ENCODE measurements around the gene TYMP.

The TYMP gene, protein sequence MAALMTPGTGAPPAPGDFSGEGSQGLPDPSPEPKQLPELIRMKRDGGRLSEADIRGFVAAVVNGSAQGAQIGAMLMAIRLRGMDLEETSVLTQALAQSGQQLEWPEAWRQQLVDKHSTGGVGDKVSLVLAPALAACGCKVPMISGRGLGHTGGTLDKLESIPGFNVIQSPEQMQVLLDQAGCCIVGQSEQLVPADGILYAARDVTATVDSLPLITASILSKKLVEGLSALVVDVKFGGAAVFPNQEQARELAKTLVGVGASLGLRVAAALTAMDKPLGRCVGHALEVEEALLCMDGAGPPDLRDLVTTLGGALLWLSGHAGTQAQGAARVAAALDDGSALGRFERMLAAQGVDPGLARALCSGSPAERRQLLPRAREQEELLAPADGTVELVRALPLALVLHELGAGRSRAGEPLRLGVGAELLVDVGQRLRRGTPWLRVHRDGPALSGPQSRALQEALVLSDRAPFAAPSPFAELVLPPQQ

DNA sequence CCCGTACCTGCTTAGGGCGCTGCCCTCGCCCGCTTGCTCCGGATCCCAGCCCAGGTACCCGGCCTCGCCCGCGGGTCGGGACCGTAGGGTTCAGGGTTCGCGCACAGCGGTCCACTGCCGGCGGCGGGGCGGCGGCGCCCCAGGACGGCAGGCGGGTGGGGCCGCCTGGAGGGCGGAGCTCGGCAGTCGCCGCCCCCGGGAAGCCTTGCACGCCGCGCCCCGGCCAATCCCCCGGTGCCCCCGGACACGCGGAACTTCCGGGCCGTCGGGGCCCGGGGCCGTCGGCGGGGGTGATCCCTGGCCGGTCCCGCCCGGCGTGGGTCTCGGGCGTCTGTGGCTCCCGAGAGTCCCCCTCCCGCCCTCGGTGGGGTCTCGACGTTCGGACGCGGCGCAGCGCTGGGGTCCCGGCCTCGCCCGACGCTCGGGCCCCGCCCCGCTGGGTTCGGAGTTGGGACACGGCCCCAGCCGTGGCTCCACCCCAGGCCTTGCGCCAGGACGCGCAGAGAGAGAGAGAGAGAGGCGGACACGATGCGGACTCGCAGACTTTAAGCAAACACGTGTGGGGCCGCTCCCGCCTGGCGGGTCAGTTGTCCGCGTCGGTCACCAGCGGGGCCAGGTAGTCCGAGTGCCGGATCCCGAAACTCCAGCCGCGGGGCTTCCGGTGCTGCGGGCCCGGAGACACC, at the start of gene TYMP:
Gene TYMP, minus strand, starts transcription at position 116 of the 683 bp plus-strand sequence. CDS start 303 bp downstream, outside the sequence.
- no peaks in the 10 kb centered on the region for H3K9me3 ChIP-seq (ENCODE audit: control insufficient read depth, low read depth, low read length)
- no peak within 1 kb of the TSS for H3K27ac ChIP-seq (ENCODE audit: low read length)
- H3K4me3 ChIP-seq (ENCODE audit: low read length) = peak within 1 kb of the TSS; percentile 57

DNA sequence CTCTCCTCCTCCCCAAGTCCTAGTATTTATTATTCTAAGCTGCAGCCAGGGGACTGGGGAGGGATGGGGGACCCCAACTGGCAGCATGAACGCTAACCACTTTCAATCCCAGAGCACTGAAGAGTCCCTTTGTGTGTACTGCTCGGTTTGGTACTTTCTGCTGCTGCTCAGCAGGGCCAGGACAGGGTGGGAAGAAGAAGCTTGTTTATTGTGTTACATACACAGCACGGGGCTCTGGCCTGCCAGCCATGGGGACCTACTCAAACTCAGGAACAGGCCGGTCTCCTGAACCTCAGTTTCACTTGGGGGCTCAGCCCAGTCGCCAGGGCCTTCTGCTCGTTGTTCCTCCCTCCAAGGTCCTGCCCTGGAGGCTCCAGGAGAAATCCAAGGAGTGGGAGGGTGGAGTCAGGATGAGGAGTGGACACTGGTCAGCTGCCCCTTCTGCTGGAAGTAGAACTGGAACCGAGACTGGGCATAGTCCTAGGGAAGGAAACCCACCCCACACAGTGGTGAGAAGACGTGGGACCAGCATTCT, 49.0 kb upstream of the TYMP start:
- Histone ChIP-seq H3K27me3 (ENCODE audit: control insufficient read depth, insufficient read depth, low read length) (no peaks in the 10 kb centered on the region), H3K4me3 (ENCODE audit: low read length) (no peak overlapping the region), H3K9me3 (ENCODE audit: control insufficient read depth, low read depth, low read length) (no peaks in the 10 kb centered on the region), H3K27ac (ENCODE audit: low read length) (no peak overlapping the region), H3K4me1 (ENCODE audit: control insufficient read depth, low read depth, low read length) (peaks cover 5% of the 10 kb centered on the region), H3K9ac (ENCODE audit: low read length) (no peak overlapping the region), H3K36me3 (ENCODE audit: control insufficient read depth, low read depth, low read length) (peaks cover 12% of the 10 kb centered on the region)

More for the DNA sequence above, at the start of gene TYMP:
- Histone ChIP-seq H3K36me3 (ENCODE audit: control insufficient read depth, low read depth, low read length) (no peaks in the 10 kb centered on the region), H3K9ac (ENCODE audit: low read length) (no peak within 1 kb of the TSS), H3K4me1 (ENCODE audit: control insufficient read depth, low read depth, low read length) (peaks cover 6% of the 10 kb centered on the region), H3K27me3 (ENCODE audit: control insufficient read depth, insufficient read depth, low read length) (peaks cover 79% of the 10 kb centered on the region)

DNA sequence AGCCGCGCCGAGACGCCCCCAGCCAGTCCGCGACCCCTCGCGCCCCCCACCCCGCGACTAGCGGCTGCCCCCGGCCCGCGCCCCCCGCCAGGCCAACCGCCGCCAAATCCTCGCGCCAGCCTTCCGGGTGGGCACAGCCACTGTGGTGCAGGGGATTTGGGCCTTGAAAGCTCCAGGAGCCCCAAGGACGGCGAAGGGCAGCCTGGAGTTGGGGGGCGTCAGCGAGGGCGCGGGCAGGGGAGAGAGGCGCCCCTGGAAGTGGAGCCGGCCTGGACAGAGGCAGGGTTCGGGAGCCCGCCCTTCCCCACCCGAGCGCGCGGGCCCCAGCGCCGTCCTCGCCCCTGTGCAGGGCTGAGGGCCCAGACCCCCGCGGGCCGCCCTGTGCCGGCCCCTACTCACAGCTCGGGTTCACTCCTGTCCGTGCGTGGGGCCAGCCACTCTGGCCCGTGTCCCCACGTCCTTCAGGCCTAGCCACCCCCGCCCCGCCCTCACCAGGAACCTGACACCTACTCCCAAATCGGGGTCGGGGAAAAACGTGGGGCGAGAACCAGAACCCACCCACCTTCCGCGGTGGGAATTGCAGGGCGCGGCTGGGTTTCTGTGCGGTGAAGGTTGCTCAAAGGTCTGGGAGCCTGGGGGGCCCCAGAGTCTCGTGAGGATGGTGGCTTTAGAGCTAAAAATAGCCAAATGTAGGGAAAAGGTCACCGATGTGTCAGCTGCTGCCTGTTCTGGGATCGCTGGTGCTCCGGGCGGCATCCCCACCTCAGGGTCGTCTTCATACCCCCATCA, 48.4 kb upstream of the TYMP start, which contains the start of gene CPT1B:
Gene CPT1B, minus strand, starts transcription at position 441 of the 789 bp plus-strand sequence. CDS start 512 bp downstream, outside the sequence.
- Histone ChIP-seq H3K4me3 (ENCODE audit: low read length) (no peak within 1 kb of the TSS), H3K9ac (ENCODE audit: low read length) (no peak within 1 kb of the TSS), H3K36me3 (ENCODE audit: control insufficient read depth, low read depth, low read length) (peaks cover 12% of the 10 kb centered on the region), H3K27ac (ENCODE audit: low read length) (no peak within 1 kb of the TSS), H3K4me1 (ENCODE audit: control insufficient read depth, low read depth, low read length) (no peaks in the 10 kb centered on the region), H3K27me3 (ENCODE audit: control insufficient read depth, insufficient read depth, low read length) (no peaks in the 10 kb centered on the region), H3K9me3 (ENCODE audit: control insufficient read depth, low read depth, low read length) (no peaks in the 10 kb centered on the region)

DNA sequence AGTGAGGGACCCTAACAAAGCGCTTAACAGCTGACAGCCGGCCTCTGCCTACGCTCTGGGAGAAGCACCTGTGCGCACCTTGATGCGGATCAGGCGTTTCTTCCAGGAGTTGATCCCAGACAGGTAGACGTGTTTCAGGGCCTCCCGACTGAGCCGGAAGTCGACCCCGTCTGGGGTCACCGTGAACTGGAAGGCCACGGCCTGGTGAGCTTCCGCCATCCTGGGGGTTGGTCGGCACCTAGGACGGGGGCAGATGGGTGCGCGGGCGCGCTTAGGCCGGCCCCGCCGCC, 47.8 kb upstream of the TYMP start:
- Histone ChIP-seq H3K4me3 (ENCODE audit: low read length) (no peak overlapping the region), H3K4me1 (ENCODE audit: control insufficient read depth, low read depth, low read length) (no peaks in the 10 kb centered on the region), H3K9ac (ENCODE audit: low read length) (no peak overlapping the region), H3K9me3 (ENCODE audit: control insufficient read depth, low read depth, low read length) (no peaks in the 10 kb centered on the region), H3K27me3 (ENCODE audit: control insufficient read depth, insufficient read depth, low read length) (no peaks in the 10 kb centered on the region), H3K36me3 (ENCODE audit: control insufficient read depth, low read depth, low read length) (peaks cover 12% of the 10 kb centered on the region), H3K27ac (ENCODE audit: low read length) (no peak overlapping the region)

DNA sequence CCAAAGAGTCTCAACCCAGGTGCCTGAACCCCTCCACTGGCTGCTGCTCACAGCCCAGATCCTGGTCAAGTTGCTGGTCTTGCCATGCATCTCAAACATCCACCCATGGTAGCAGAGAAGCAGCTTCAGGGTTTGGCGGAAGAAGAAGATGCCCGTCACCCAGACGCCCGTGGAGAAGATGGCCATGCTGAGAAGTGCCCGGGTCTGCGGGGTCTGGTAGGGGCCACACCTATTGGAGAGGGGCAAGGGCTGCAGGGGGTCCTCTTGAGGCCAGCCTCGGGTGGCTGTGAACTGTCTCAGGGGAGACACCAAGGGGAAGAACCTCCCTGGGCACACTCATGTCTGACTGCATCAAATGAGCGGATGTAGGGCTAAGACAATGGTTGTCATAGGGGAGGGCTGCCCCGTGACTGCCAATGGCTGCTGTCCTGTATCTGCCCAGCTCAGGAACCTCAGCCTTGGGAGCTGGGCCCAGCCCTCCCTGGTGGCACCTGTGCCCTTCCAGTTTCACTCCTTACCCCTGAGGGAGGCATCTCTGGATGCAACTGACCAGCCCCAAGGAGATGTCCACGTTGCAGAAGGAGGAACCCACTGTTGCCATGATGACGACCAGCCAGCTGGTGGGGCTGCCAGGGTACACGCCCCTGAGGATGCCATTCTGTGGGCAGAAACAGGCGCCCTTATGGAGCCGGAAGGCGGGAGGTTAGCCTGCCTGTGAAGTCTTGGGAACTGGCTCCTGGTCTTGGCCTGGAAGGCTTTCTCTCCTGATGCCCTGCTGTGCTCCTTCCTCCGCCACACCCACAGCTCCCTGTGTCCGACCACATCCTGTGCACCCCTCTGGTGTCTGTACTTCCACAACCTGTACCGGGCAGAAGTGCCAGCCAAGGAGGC, 47.2 kb upstream of the TYMP start:
- no peaks in the 10 kb centered on the region for H3K9me3 ChIP-seq (ENCODE audit: control insufficient read depth, low read depth, low read length)
- no peaks in the 10 kb centered on the region for H3K4me1 ChIP-seq (ENCODE audit: control insufficient read depth, low read depth, low read length)
- H3K27ac ChIP-seq (ENCODE audit: low read length) = no peak overlapping the region
- H3K9ac ChIP-seq (ENCODE audit: low read length) = no peak overlapping the region
- H3K27me3 ChIP-seq (ENCODE audit: control insufficient read depth, insufficient read depth, low read length) = no peaks in the 10 kb centered on the region
- peaks cover 14% of the 10 kb centered on the region for H3K36me3 ChIP-seq (ENCODE audit: control insufficient read depth, low read depth, low read length)
- H3K4me3 ChIP-seq (ENCODE audit: low read length) = no peak overlapping the region

DNA sequence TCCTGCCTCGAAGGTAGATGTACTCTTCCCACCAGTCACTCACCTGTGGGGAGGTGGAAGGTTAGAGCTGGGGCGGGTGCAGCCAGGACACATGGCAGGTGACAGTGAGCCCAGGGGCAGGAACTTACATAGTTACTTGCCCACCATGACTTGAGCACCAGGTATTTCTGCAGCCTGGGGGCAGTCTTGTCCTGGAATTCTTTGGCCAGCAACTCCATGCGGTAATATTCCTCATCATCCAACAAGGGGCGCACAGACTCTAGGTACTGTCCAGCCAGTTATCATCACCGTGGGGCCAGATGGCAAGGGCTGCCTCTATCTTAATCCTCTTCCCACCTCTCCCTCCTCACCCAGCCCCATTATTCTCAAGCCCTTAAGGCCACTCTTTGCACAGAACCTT, 46.3 kb upstream of the TYMP start:
- Histone ChIP-seq H3K36me3 (ENCODE audit: control insufficient read depth, low read depth, low read length) (peaks cover 24% of the 10 kb centered on the region), H3K4me1 (ENCODE audit: control insufficient read depth, low read depth, low read length) (no peaks in the 10 kb centered on the region), H3K27me3 (ENCODE audit: control insufficient read depth, insufficient read depth, low read length) (no peaks in the 10 kb centered on the region)

DNA sequence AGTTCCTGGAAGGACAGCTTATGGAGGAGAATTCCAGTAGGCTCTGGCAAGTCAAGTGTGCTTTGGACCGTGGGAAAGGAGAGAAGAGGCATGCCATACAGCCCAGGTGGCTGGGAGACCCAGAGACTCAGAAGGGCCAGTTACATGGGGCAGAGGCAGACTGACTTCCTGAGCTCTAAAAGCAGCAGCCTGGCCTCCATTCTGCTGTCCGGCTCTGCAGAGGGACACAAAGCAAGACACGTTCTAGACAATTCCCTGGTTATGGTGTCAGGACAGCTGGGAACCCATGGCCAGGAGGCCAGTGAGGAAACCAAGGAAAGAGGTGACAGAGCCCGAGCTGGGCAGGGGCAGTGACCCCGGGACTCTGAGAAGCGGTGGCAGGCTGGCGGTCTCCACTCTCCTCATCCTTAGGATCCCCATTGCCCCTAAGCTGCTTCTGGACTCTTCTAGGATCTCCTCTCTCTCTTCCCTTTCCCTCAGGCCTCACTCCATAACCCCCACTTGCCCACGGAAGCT, 45.7 kb upstream of the TYMP start:
- peaks cover 29% of the 10 kb centered on the region for H3K36me3 ChIP-seq (ENCODE audit: control insufficient read depth, low read depth, low read length)
- H3K27me3 ChIP-seq (ENCODE audit: control insufficient read depth, insufficient read depth, low read length) = no peaks in the 10 kb centered on the region
- H3K4me3 ChIP-seq (ENCODE audit: low read length) = no peak overlapping the region
- no peak overlapping the region for H3K9ac ChIP-seq (ENCODE audit: low read length)
- H3K9me3 ChIP-seq (ENCODE audit: control insufficient read depth, low read depth, low read length) = no peaks in the 10 kb centered on the region
- no peaks in the 10 kb centered on the region for H3K4me1 ChIP-seq (ENCODE audit: control insufficient read depth, low read depth, low read length)
- H3K27ac ChIP-seq (ENCODE audit: low read length) = no peak overlapping the region

More for the DNA sequence above, 46.3 kb upstream of the TYMP start:
- H3K4me3 ChIP-seq (ENCODE audit: low read length) = no peak overlapping the region
- no peak overlapping the region for H3K27ac ChIP-seq (ENCODE audit: low read length)
- H3K9me3 ChIP-seq (ENCODE audit: control insufficient read depth, low read depth, low read length) = no peaks in the 10 kb centered on the region
- no peak overlapping the region for H3K9ac ChIP-seq (ENCODE audit: low read length)

DNA sequence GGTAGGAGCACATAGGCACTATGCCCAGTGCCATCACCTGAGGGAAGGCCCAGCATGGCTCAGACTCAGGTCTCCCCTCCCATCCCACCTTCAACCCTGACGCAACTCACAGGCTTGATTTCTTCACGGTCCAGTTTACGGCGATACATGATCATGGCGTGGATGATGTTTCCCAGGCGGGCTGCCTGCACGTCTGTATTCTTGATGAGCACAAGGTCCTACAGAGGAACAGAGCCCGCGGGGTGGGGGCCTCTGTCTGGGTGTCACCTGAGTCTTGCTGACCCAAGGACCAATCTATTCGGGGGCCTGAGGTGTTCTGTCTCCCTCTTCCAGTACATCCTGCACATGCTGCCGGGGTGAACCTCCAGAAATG, 44.6 kb upstream of the TYMP start:
- Histone ChIP-seq H3K27me3 (ENCODE audit: control insufficient read depth, insufficient read depth, low read length) (no peaks in the 10 kb centered on the region), H3K9me3 (ENCODE audit: control insufficient read depth, low read depth, low read length) (no peaks in the 10 kb centered on the region), H3K4me3 (ENCODE audit: low read length) (no peak overlapping the region), H3K9ac (ENCODE audit: low read length) (no peak overlapping the region), H3K4me1 (ENCODE audit: control insufficient read depth, low read depth, low read length) (no peaks in the 10 kb centered on the region), H3K36me3 (ENCODE audit: control insufficient read depth, low read depth, low read length) (peaks cover 36% of the 10 kb centered on the region), H3K27ac (ENCODE audit: low read length) (no peak overlapping the region)

DNA sequence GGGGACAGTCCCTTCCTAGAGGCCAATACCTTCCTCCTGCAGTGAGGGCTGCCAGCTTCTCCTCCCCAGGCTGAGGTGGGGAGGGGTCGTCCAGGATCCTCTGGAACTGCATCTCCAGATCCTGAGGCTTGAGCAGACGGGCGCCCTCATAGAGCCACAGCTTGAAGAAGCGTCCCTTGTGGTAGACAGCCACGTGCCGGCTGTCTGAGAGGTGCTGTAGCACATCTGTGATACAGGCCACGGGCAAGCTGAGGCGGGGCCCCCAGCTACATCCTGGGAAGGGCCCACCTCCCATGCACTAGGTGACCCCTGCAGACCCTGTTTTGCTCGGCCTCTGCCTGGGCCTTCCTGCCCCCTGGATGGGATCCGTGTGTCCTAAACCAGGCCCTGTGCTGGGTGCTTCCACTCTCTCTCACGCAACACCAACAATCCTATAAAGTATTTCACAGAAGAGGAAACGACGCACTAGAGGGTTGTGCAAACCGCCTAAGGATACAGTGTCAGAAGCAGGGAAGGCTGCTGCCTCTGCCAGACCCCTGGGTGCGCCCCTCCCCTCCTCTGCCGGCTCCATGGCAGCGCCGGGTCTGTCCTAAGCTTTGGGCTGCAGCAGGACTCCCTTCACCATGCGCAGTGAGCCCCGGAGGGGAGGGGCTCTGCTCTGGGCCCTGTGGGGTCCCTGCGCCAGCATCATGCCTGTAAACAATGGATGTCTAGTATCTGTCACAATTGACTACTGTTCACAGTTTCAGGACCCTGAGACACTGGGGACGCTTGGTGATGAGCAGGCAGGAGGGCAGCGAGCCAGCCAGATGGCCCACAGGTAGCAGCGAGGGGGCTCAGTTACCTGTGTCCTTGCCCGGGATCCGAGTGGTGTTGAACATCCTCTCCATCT, 43.9 kb upstream of the TYMP start:
- no peaks in the 10 kb centered on the region for H3K9me3 ChIP-seq (ENCODE audit: control insufficient read depth, low read depth, low read length)
- no peak overlapping the region for H3K27ac ChIP-seq (ENCODE audit: low read length)
- H3K36me3 ChIP-seq (ENCODE audit: control insufficient read depth, low read depth, low read length) = peaks cover 39% of the 10 kb centered on the region
- no peaks in the 10 kb centered on the region for H3K4me1 ChIP-seq (ENCODE audit: control insufficient read depth, low read depth, low read length)
- H3K27me3 ChIP-seq (ENCODE audit: control insufficient read depth, insufficient read depth, low read length) = no peaks in the 10 kb centered on the region
- no peak overlapping the region for H3K9ac ChIP-seq (ENCODE audit: low read length)
- H3K4me3 ChIP-seq (ENCODE audit: low read length) = no peak overlapping the region

DNA sequence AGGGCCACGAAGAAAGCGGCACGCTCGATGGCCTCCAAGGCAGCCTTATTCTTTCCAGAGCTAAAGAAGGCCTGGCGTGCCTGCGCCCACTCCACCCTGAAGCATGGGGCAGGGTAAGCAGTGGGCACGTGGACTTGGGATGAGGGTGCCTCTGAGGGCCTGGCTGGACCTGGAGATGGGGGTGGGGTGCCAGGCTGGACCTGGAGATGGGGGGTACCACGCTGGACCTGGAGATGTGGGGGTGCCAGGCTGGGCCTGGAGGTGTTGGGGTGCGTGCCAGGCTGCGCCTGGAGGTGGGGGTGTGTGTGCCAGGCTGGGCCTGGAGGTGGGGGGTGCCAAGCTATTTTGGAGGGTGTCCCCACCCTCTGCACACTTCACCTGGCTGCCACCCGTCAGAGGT, 43.2 kb upstream of the TYMP start:
- Histone ChIP-seq H3K27ac (ENCODE audit: low read length) (no peak overlapping the region), H3K9ac (ENCODE audit: low read length) (no peak overlapping the region), H3K36me3 (ENCODE audit: control insufficient read depth, low read depth, low read length) (peaks cover 42% of the 10 kb centered on the region), H3K27me3 (ENCODE audit: control insufficient read depth, insufficient read depth, low read length) (no peaks in the 10 kb centered on the region), H3K4me3 (ENCODE audit: low read length) (no peak overlapping the region), H3K4me1 (ENCODE audit: control insufficient read depth, low read depth, low read length) (no peaks in the 10 kb centered on the region), H3K9me3 (ENCODE audit: control insufficient read depth, low read depth, low read length) (no peaks in the 10 kb centered on the region)
